ENCODE results near the gene TFEB. TPM values are rescaled to one million over a fixed set of nuclear protein-coding genes. Genes with fewer than 3 reads are reported as not detected.
A peak's percentile ranks its signal among the peaks of the same experiment; 100 is the strongest.

Gene TFEB
- total and polyA plus RNA-seq, 2 donors from 2014 or later: 50.7 to 51.0 TPM

DNA sequence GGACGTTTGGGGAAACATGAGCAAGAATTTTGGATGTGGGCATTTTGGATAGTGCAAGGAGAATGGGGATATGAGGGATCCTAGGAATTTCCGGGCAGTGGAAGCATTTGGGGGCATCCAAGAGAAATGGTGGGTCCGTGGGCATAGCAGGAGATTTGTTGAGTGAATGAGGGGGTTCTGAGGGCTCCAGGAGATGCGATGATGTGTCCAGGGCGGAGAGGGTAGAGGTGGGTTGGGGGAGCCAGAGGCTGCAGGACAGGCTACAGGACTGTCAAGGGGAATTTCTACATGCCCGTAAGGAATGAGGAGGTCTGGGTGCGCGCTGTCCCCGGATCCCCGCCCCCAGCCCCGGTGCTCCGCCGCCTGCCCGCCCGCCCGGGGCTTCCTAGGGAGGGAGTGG lies 43.9 kb upstream of the TFEB start:
- Histone ChIP-seq H3K4me3 (ENCODE audit: low read length in 3 of 3) (peak overlapping the region; percentile 48 to 82 (median 62)), H3K27ac (ENCODE audit: low read depth in 2 of 2, low read length in 2 of 2) (no peak overlapping the region), H3K36me3 (ENCODE audit: control insufficient read depth in 2 of 3, insufficient read depth in 3 of 3, low read length in 3 of 3) (peaks cover 2 to 16% (median 14%) of the 10 kb centered on the region in 3 donors), H3K9me3 (ENCODE audit: control insufficient read depth in 2 of 3, insufficient read depth in 1 of 3, low read length in 3 of 3) (no peaks in the 10 kb centered on the region), H3K4me1 (ENCODE audit: control insufficient read depth in 2 of 3, insufficient read depth in 2 of 3, low read depth in 1 of 3, low read length in 3 of 3) (peaks cover 0 to 13% (median 3%) of the 10 kb centered on the region in 3 donors), H3K27me3 (ENCODE audit: control insufficient read depth, insufficient read depth, low read length) (no peaks in the 10 kb centered on the region), H3K9ac (ENCODE audit: low read length in 3 of 3) (peak overlapping the region; percentile 4 to 69 (median 24))
- no peak for FAIRE-seq
- intact Hi-C loops (cut with DNase I): no loop called here
- TF ChIP-seq, protein P1, sequence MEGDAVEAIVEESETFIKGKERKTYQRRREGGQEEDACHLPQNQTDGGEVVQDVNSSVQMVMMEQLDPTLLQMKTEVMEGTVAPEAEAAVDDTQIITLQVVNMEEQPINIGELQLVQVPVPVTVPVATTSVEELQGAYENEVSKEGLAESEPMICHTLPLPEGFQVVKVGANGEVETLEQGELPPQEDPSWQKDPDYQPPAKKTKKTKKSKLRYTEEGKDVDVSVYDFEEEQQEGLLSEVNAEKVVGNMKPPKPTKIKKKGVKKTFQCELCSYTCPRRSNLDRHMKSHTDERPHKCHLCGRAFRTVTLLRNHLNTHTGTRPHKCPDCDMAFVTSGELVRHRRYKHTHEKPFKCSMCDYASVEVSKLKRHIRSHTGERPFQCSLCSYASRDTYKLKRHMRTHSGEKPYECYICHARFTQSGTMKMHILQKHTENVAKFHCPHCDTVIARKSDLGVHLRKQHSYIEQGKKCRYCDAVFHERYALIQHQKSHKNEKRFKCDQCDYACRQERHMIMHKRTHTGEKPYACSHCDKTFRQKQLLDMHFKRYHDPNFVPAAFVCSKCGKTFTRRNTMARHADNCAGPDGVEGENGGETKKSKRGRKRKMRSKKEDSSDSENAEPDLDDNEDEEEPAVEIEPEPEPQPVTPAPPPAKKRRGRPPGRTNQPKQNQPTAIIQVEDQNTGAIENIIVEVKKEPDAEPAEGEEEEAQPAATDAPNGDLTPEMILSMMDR (IDR thresholded peaks at IDR 0.05; ENCODE audit: borderline replicate concordance, extremely low read depth, insufficient read depth): no peak
- DNase-seq: peak in 2 of 5 donors; percentile 13 to 71

DNA sequence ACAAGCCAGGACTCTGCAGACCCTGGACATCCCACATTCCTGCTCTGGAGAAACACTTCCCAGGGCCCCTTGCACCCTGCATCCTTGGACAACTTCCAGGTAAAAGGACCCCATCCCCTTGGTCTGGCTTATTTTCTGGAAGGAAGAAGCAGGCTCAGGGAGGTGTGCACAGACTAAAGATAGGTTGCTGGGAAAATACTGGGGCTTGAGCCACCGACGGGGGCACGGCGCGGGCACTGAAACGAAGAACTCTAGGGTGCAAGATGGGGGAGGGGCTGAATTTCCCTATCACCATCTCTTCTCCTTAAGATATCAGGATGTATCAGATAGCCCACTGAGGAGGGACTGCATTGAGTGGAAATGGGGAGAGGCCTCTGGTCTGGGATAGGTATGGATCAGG lies 43.5 kb upstream of the TFEB start:
- intact Hi-C loops (cut with DNase I): no loop called here
- Histone ChIP-seq H3K9me3 (ENCODE audit: control insufficient read depth in 2 of 3, insufficient read depth in 1 of 3, low read length in 3 of 3) (no peaks in the 10 kb centered on the region), H3K4me1 (ENCODE audit: control insufficient read depth in 2 of 3, insufficient read depth in 2 of 3, low read depth in 1 of 3, low read length in 3 of 3) (peaks cover 0 to 13% (median 3%) of the 10 kb centered on the region in 3 donors), H3K27ac (ENCODE audit: low read depth in 2 of 2, low read length in 2 of 2) (no peak overlapping the region), H3K27me3 (ENCODE audit: control insufficient read depth, insufficient read depth, low read length) (no peaks in the 10 kb centered on the region), H3K9ac (ENCODE audit: low read length in 3 of 3) (peak overlapping the region in 1 of 3 donors; percentile 69), H3K4me3 (ENCODE audit: low read length in 3 of 3) (peak overlapping the region; percentile 48 to 82 (median 62)), H3K36me3 (ENCODE audit: control insufficient read depth in 2 of 3, insufficient read depth in 3 of 3, low read length in 3 of 3) (peaks cover 2 to 18% (median 18%) of the 10 kb centered on the region in 3 donors)
- no peak for DNase-seq
- FAIRE-seq: no peak
- TF ChIP-seq, protein P1 (IDR thresholded peaks at IDR 0.05; ENCODE audit: borderline replicate concordance, extremely low read depth, insufficient read depth): no peak

DNA sequence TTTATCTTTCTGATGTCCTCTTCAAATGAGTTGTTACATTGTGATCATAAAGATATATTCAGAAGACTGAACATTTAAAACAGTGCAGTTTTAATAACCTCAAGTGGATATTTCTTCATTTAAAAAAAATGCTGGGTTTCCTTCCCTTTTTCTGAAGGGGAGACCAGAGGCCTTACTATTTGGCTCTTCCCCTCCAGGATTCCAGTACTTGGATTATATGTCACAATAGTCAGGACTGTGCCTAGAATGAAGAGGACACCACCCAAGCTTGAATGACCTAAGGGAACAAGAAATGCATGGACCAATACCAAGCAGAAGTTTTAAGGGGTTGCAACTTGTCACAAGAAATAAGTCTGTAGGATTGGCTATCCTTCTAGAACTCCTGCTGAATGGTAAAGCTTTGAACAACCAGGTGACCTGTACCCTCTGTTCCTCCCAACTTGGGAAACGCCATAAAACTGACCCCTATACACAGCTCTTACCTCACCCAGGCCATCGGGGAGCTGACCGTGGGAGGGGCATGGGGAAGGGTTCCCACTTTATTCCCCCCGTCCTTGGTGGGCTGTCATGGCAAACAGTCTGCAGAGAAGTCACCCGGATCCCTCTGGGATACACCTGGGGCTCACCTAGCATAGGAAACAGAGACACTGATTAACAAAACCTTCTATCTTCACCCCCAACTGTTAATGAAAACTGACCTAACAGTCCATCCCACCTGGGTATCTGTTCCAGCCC lies 42.3 kb upstream of the TFEB start:
- Histone ChIP-seq H3K27ac (ENCODE audit: low read depth in 2 of 2, low read length in 2 of 2) (no peak overlapping the region), H3K9me3 (ENCODE audit: control insufficient read depth in 2 of 3, insufficient read depth in 1 of 3, low read length in 3 of 3) (no peaks in the 10 kb centered on the region), H3K36me3 (ENCODE audit: control insufficient read depth in 2 of 3, insufficient read depth in 3 of 3, low read length in 3 of 3) (peaks cover 2 to 18% (median 18%) of the 10 kb centered on the region in 3 donors), H3K4me1 (ENCODE audit: control insufficient read depth in 2 of 3, insufficient read depth in 2 of 3, low read depth in 1 of 3, low read length in 3 of 3) (peaks cover 0 to 13% (median 3%) of the 10 kb centered on the region in 3 donors), H3K27me3 (ENCODE audit: control insufficient read depth, insufficient read depth, low read length) (no peaks in the 10 kb centered on the region), H3K4me3 (ENCODE audit: low read length in 3 of 3) (no peak overlapping the region), H3K9ac (ENCODE audit: low read length in 3 of 3) (no peak overlapping the region)
- TF ChIP-seq, protein P1 (IDR thresholded peaks at IDR 0.05; ENCODE audit: borderline replicate concordance, extremely low read depth, insufficient read depth): no peak
- intact Hi-C loops (cut with DNase I): no loop called here
- DNase-seq: no peak
- no peak for FAIRE-seq
